HG02759 (cell line): ENCODE measurements around the gene MCF2L2.
"Not testable (repeated sequence)": the region's sequence is repeated elsewhere in the genome, so short reads cannot be mapped to it uniquely, and the experiment has no call there.

Source experiments
- ATAC-seq: cut with Tn5 transposase; IDR thresholded peaks from one replicate; pipeline ENCODE4 v1.9.1; 2021; ENCODE audit warnings: mild to moderate bottlenecking, moderate library complexity; ENCODE audit not compliant: unreplicated experiment

The MCF2L2 gene

GRCh38 chr3:183182732-183183610, 245.4 kb downstream of the MCF2L2 start:
- ATAC-seq = no peak

DNA sequence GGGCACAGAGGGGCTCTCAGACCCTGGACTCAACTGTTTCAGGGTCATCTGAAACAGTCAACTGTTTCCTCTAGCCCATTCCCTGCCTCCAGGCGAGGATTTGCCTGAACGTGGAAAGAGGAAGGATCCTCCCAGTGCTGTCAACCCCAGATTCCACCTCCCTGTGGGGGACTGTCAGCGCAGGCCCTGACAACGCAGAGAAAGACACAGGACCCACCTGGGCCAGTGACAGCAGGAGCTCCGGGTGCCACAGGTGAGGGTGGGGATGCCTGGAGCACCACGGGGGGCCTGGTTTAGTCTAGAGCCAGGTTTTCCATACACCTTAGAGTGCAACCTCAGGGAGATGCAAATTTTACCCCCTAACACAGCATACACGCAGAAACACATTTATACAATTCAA, 246.3 kb downstream of the MCF2L2 start:
- ATAC-seq = no peak

DNA sequence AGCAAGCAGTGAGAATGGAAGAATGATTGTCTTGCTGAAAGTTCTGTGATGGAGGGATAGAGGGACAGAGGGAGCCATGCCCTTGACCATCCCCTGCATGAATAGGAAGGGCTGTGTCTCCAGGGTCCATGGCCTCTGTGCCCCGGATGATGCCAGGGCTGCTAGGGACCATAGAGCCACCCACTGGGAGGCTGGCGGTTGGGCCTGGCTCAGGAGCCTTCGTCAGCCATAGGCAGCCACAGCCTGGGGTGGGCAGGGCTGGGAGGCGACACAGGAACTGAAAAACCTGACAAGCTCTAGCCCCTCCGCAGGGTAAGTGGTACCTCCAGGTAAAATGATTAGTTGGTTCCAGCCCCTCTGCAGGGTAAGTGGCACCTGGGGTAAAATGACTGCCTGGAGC, 246.8 kb downstream of the MCF2L2 start:
- ATAC-seq = no peak

DNA sequence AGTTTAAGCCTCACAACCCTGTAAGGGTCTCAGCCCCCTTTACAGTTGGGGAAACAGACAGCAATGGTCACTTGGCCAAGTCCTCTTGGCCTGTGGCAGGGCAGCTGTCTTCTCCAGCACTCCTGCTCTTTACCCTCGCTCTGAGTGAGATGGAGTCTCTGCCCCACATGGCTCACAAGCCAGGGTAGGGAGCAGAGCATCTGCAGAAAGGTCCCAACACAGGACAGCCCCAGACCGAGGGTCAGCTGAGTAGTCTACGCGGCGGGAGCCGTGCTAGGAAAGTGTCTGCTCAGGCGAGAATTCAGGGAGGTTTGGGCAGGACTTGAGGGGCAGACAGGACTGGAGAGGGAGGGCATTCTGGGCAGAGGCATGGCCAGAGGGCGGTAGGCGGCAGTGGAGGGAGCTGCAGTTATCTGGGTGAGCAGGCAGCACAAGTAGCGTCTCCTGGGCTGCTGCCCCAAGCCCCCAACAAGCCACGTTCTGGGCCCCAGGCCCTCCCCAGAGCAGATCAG, 247.6 kb downstream of the MCF2L2 start:
- no peak for ATAC-seq

DNA sequence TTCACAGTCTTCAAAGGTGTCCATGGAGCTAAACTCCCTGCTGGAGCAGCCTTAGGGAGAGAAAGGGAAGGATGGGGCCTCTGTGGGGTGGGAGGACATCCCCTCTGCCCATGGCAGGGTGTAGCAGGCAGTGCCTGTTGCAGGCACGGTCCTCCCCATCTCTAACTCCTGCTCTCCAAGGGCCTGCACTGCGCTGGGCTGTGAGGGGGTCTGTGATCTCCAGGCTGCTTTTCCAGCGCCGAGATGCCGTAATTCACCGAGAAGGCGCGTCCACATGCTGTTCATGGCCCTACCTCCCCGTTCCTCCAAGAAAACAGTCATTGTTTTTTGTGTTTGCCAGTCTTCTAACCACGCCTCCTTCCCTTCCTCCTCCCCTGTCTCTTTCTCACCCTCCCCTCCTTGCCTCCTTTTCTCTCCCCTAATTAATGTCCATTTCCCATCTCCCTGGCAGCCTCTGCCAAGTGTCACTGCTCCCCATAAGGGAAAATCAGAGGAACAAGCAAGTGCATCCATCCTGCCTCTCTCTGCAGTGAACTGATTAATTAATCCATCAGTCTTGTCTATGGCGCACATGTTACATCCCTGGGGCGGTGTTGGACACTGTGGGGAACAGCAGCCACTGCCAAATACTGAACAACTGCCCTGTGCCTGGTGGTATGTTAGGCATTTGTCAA, 248.2 kb downstream of the MCF2L2 start:
- no peak for ATAC-seq

GRCh38 chr3:183179550-183179908, 248.9 kb downstream of the MCF2L2 start:
- ATAC-seq = peak; percentile 3

DNA sequence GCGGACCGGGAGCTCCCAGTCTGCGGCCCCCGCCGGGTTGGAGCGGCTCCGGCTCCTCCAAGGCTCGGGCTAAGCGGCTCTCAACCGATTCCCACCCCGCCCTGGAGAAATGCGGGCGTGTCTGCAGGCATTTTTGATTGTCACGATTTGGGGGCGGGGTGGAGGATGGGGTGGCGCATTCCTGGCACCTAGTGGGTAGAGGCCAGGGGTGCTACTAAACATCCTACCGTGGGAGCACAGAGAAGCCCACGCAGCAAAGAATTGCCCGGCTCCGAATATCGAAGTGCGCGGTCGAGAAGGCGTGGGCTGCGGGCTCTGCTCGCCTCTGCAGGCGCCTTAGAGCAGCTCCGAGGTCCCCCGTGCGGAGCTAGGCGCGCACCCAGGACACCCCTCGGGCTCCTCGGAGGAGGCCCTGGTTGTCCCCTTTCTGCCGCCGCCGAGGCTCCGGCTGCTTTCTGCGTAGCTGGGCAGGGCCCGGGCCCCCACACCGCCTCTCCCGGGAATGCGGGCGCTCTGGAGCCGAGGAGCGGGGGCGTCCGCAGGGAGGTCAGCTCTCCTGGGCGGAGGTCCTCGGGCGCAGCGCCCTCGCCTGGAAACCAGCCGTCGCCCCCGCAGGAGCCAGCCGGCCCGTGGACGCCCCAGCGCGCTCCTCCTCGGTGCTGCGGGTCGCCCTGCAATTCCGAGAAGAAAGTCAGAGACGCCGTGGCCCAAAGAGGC, 249.4 kb downstream of the MCF2L2 start:
- peak; percentile 71 for ATAC-seq

DNA sequence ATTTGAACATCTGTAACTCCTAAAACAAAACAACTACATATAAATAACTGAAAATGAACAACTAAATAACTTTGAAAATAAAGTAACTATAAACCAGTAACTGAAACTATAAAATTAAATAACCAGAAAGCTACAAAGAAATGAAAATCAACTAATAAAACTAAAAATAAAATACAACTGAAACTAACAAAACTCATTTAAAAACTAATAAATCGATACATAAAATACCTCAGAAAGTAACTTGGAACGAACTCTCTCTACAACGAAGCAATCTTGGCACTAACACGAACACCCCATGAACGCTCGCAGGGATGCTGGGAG, 249.9 kb downstream of the MCF2L2 start:
- no peak for ATAC-seq

GRCh38 chr3:183172051-183172639, 256.3 kb downstream of the MCF2L2 start:
- no peak for ATAC-seq

- ATAC-seq = not testable (repeated sequence)
Observed at GRCh38 chr3:183167975-183168374, 260.4 kb downstream of the MCF2L2 start.

DNA sequence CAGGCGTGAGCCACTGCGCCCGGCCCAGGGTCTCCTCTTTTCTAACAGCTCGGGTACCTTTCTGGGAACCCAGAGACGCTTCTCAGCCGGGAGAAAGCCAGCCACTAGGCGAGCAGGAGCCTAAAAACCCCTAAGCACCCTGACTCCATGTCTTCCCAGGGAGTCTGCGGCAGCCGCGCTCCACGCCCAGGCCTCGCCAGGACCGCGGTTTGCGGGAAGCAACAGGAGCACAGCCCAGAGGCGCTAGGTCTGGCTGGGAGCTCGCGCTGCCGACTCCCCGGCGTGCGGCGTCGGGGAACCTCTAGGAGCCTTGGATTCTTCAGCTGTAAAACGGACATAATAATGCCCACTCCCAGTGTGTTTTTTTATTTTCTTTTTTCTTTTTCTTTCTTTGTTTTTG, 264.9 kb downstream of the MCF2L2 start:
- no peak for ATAC-seq

DNA sequence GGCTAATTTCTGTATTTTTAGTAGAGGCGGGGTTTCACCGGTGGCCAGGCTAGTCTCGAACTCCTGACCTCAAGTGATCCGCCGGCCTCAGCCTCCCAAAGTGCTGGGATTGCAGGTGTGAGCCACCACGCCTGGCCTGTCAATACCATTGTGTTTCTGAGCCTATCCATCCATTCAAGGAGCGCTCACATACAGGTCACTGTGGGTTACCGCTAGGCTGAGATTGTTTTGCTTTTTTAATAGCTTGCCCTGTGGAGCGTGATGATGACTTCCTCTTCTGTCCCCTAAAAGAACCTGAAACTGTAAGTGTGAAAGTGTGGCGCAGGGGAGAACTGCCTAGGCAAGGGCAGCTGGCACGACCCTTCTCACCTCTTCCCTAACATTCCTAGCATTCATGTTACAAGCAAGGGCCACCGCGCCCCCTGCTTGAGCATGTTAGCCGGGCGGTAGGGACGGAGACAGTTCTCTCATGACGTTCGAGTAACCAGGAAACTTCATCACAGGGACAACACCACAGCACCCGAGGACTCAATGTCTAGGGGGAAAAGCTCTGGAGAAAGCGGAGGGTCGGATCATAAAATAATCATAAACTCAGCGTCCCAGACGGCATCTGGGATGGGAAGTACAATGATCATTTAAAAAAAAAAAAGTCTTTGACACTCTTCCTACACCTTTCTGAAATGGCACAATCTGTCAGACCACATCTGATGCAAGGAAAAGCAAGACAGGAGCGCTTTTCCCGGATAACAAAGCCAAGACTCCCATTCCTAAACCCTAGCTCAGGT, 266.7 kb downstream of the MCF2L2 start:
- peak; percentile 71 for ATAC-seq

GRCh38 chr3:183160616-183161015, 267.8 kb downstream of the MCF2L2 start:
- no peak for ATAC-seq

DNA sequence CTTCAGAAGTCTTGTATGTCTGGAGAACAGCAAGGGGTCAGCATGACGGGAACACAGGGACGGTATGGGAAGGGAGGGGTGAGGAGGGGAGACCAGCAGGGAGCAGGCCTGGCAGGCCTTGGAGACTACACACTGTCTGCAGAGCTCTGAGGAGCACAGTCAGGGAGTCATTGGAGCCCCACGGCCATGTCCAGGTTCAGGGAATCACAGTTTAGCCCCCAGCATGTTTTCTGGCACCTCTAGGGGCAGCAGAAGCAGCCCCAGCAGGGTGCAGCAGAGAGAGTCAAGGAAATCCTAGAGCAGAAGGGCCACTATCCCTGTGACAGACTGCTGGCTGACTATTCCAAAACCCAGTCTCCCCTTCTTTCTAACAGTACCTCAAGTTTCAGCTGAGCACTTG, 269.1 kb downstream of the MCF2L2 start:
- no peak for ATAC-seq

GRCh38 chr3:183158551-183159006, 269.8 kb downstream of the MCF2L2 start:
- peak; percentile 68 for ATAC-seq

GRCh38 chr3:183158113-183158512, 270.3 kb downstream of the MCF2L2 start:
- peak; percentile 13 for ATAC-seq

DNA sequence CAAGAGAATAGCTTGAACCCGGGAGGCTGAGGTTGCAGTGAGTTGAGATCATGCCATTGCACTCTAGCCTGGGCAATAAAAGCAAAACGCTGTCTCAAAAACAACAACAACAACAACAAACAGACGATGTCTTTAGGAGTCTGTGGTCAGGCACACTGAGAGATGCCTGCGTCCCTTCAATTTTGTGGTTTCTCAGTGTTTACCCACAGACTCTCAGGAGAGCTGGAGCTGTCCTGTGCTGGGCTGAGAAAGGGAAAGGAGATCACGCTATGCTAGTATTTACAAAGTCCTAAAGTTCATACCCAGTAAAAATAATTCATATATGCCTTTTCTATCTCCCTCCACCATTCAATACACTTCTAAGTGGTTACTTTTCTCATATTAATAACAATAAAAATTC, 272.2 kb downstream of the MCF2L2 start:
- no peak for ATAC-seq

GRCh38 chr3:183155499-183155898, 272.9 kb downstream of the MCF2L2 start:
- ATAC-seq = no peak

- no peak for ATAC-seq
Observed at GRCh38 chr3:183153210-183153950, 275.0 kb downstream of the MCF2L2 start.
